Activated T-cell treated with anti-CD3 and anti-CD28 coated beads, Interleukin-2, amount 50 U/mL, for 72 hours (primary cell): Measurements from ENCODE around the gene TCEAL7. TPM values are rescaled to one million over a fixed set of nuclear protein-coding genes. Genes with fewer than 3 reads are reported as not detected.
"Not testable (repeated sequence)": the region's sequence is repeated elsewhere in the genome, so short reads cannot be mapped to it uniquely, and the experiment has no call there.

Experiments used
- ATAC-seq, 2 donors: fragments of 150-1000 bp; cut with Tn5 transposase; replicated peaks in 1 of 2; 2 replicates each; pipeline ENCODE4 v1.10.0; 2021; ENCODE audit warnings: moderate library complexity in 2 of 2, mild to moderate bottlenecking in 1 of 2
- DNase-seq, 2 donors: peaks; one replicate each; pipeline ENCODE4 v3.0.0; 2021 to 2022; ENCODE audit warnings: mixed read lengths in 1 of 2
- H3K27ac Mint-ChIP-seq: one replicate; pipeline ENCODE4 v1.8.0; 2022; ENCODE audit warnings: mild to moderate bottlenecking, moderate library complexity, mixed read lengths
- H3K27me3 Mint-ChIP-seq: one replicate; pipeline ENCODE4 v1.8.0; 2022; ENCODE audit warnings: low read depth, mixed read lengths
- H3K36me3 Mint-ChIP-seq, 2 donors: one replicate each; pipeline ENCODE4 v1.8.0; 2022; ENCODE audit warnings: mixed read lengths in 2 of 2, mild to moderate bottlenecking in 1 of 2; ENCODE audit not compliant: insufficient read depth in 2 of 2
- H3K4me1 Mint-ChIP-seq: one replicate; pipeline ENCODE4 v1.8.0; 2022; ENCODE audit warnings: low read depth, mixed read lengths
- H3K4me3 Mint-ChIP-seq, 2 donors: one replicate each; pipeline ENCODE4 v1.8.0; 2022; ENCODE audit warnings: mild to moderate bottlenecking in 2 of 2, mixed read lengths in 2 of 2, moderate library complexity in 2 of 2
- H3K9me3 Mint-ChIP-seq, 2 donors: one replicate each; pipeline ENCODE4 v1.8.0; 2022; ENCODE audit warnings: mixed read lengths in 2 of 2
- total RNA-seq, 2 donors: library from RNA; stranded (reverse); gene quantifications; one replicate each; pipeline ENCODE4 v1.2.3, GENCODE V29; 2022

TCEAL7 gene, protein sequence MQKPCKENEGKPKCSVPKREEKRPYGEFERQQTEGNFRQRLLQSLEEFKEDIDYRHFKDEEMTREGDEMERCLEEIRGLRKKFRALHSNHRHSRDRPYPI
- not detected for total RNA-seq

GRCh38 chrX:103329991-103330390 lies at the start of gene TCEAL7:
Gene TCEAL7, plus strand, starts transcription at chrX:103330239. Its CDS starts 1,165 bp downstream, at chrX:103331404.
- DNase-seq (no peak), ATAC-seq (no peak)
- H3K36me3 Mint-ChIP-seq, result no peaks in the 10 kb centered on the region
- no peaks in the 10 kb centered on the region for H3K9me3 Mint-ChIP-seq
- no peak within 1 kb of the TSS for H3K27ac Mint-ChIP-seq
- no peaks in the 10 kb centered on the region for H3K4me1 Mint-ChIP-seq
- peak within 1 kb of the TSS in 1 of 2 donors; percentile 35 for H3K4me3 Mint-ChIP-seq
- H3K27me3 Mint-ChIP-seq, result peaks cover 54% of the 10 kb centered on the region

DNA sequence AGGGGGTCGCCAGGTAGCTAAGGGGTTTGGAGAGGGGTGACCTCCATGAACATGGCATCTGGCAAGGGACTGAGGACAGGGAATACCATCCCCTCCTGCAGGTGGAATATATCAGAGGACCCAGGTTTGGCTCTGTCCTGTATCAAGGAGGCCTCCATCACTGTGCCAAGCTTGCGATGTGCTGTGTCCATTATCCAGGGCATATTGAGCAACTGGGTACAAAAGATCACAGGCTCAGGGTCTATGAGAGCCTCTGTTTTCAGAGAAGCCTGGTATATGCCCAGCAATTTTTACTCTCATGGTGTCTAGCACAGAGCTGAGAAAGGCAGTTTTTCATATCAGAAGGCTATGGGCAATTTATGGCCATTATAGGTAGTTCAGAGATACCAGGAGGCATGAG lies 36.9 kb upstream of the TCEAL7 start:
- H3K27me3 Mint-ChIP-seq, result peaks cover 37% of the 10 kb centered on the region

GRCh38 chrX:103304705-103305104 lies 25.3 kb upstream of the TCEAL7 start:
- peaks cover 0 to 5% of the 10 kb centered on the region in 2 donors for H3K9me3 Mint-ChIP-seq
- no peaks in the 10 kb centered on the region for H3K4me1 Mint-ChIP-seq
- H3K27me3 Mint-ChIP-seq, result peaks cover 15% of the 10 kb centered on the region
- H3K36me3 Mint-ChIP-seq, result peaks cover 0 to 3% of the 10 kb centered on the region in 2 donors
- H3K4me3 Mint-ChIP-seq, result peak overlapping the region in 1 of 2 donors; percentile 12
- no peak for DNase-seq
- no peak for ATAC-seq
- no peak overlapping the region for H3K27ac Mint-ChIP-seq

More for the DNA sequence above, 36.9 kb upstream of the TCEAL7 start:
- DNase-seq, result no peak
- ATAC-seq, result no peak
- H3K4me3 Mint-ChIP-seq, result no peak overlapping the region
- H3K9me3 Mint-ChIP-seq, result no peaks in the 10 kb centered on the region
- no peak overlapping the region for H3K27ac Mint-ChIP-seq
- H3K4me1 Mint-ChIP-seq, result no peaks in the 10 kb centered on the region
- no peaks in the 10 kb centered on the region for H3K36me3 Mint-ChIP-seq

DNA sequence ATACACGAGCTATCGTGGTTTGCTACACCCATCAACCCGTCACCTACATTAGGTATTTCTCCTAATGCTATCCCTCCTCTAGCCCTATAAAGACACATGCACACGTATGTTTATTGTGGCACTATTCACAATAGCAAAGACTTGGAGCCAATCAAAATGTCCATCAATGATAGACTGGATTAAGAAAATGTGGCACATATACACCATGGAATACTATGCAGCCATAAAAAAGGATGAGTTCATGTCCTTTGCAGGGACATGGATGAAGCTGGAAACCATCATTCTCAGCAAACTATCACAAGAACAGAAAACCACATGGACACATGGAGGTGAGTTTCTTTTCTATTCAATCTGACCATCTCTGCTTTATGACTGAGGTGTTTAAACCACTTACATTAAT lies 24.4 kb upstream of the TCEAL7 start:
- not testable (repeated sequence) for H3K36me3 Mint-ChIP-seq, H3K4me1 Mint-ChIP-seq, H3K9me3 Mint-ChIP-seq, H3K27ac Mint-ChIP-seq, ATAC-seq, DNase-seq, H3K4me3 Mint-ChIP-seq
- peaks cover 15% of the 10 kb centered on the region for H3K27me3 Mint-ChIP-seq

DNA sequence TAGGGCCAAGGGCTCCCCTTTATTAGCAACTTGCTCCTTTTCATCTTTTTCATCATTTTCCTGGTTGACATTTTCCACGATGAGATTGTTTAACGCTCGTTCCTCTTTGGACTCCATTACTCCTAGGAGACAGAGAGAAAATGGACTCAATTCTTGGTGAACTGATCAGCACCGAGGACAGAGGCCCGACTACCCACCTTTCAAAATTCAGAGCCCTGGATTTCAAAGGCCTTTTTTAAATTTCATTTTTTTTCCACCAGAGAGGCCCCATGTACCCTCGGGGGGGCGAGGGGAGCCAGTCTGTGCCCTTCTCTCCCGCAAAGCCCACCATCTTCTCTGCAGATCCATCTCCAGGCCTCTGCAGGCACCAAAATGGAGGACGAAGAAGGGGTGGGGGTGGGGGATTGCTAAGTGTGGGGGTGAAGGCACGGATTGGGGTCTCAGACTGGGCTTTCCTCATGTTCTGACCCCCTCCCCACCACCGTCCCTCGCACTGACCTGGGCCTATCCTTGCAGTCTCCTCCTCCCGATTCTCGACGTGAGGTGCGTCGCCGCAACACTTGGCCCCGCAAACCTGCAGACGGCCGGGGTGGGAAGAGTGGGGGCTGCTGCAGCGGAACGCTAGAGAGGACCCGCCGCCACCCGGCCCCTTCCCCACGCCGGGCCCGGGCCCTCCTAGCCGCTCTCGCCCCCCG lies 20.0 kb upstream of the TCEAL7 start:
- Mint-ChIP-seq H3K9me3 (peaks cover 0 to 5% of the 10 kb centered on the region in 2 donors), H3K36me3 (peaks cover 0 to 3% of the 10 kb centered on the region in 2 donors), H3K4me1 (no peaks in the 10 kb centered on the region), H3K27me3 (peaks cover 21% of the 10 kb centered on the region), H3K4me3 (peak overlapping the region; percentile 65 to 80), H3K27ac (no peak overlapping the region)
- ATAC-seq, result peak; percentile 18 to 22
- DNase-seq, result no peak

GRCh38 chrX:103310555-103311398 lies 19.3 kb upstream of the TCEAL7 start, which contains the start of gene BEX2:
Gene BEX2, minus strand, starts transcription at chrX:103310990. Its CDS starts 1,014 bp downstream, at chrX:103309976.
- Mint-ChIP-seq H3K4me1 (no peaks in the 10 kb centered on the region), H3K4me3 (peak within 1 kb of the TSS; percentile 77 to 80), H3K27me3 (peaks cover 20% of the 10 kb centered on the region), H3K9me3 (peaks cover 0 to 4% of the 10 kb centered on the region in 2 donors), H3K36me3 (peaks cover 0 to 3% of the 10 kb centered on the region in 2 donors), H3K27ac (no peak within 1 kb of the TSS)
- peak; percentile 99 to 100 for ATAC-seq
- DNase-seq, result peak; percentile 85 to 88

GRCh38 chrX:103311399-103311780 lies 18.6 kb upstream of the TCEAL7 start:
- Mint-ChIP-seq H3K4me1 (no peaks in the 10 kb centered on the region), H3K36me3 (peaks cover 0 to 3% of the 10 kb centered on the region in 2 donors), H3K4me3 (peak overlapping the region; percentile 77 to 80), H3K9me3 (no peaks in the 10 kb centered on the region), H3K27me3 (peaks cover 14% of the 10 kb centered on the region), H3K27ac (no peak overlapping the region)
- DNase-seq (no peak), ATAC-seq (no peak)

DNA sequence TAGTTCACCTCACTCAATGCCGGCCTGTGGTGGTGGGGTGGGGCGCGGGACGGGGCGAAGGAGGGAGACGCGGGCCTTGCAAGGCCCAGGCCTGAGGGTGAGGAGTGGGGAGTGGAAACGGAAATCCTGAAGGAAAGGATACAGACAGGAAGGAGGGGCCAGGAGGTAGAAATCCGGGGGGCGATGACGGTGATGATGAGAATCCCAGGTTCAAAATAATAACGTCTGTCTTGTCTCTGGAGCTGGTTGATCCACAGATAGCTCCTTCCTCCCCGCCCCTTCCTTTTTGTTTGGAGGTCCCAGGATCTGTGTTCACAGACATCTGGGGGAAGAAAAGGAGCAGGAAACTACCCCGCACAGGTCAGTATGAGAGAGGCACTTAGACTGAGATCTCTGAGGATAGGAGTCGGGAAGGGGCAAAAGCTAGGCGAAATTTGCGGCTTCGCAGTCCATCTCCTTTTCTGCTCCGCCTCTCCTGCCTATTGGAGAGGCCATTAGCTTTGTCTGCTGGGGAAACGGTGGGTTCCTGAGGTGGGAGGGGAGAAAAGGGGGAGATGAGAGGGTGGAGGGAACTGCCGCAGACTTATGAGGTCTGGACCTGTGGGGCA lies 746 bp downstream of the TCEAL7 start:
- no peak overlapping the region for H3K4me3 Mint-ChIP-seq
- H3K9me3 Mint-ChIP-seq, result no peaks in the 10 kb centered on the region
- no peaks in the 10 kb centered on the region for H3K4me1 Mint-ChIP-seq
- ATAC-seq (no peak), DNase-seq (no peak)
- H3K36me3 Mint-ChIP-seq, result no peaks in the 10 kb centered on the region
- H3K27ac Mint-ChIP-seq, result no peak overlapping the region
- H3K27me3 Mint-ChIP-seq, result peaks cover 53% of the 10 kb centered on the region

DNA sequence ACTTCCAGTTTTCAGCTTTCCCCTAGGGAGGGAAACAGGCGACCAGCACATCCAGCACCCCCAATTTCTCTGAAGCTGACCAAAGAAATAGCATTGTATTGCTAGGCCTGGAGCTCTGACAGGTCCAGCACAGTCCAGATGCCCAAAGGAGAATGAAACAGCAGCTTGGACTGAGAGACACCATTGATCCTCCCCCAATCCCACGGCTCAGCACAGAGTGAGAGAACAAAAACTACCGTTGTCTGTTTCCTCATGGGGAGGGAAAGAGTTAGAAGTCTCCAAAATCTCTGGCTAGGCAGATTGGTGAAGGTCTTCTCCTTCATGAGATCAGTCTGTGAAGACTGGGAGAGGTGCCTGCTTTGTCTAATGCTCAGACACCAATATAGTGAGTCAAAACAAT lies 8.6 kb downstream of the TCEAL7 start:
- Mint-ChIP-seq H3K4me1 (no peaks in the 10 kb centered on the region), H3K27me3 (peaks cover 27% of the 10 kb centered on the region), H3K27ac (no peak overlapping the region), H3K4me3 (no peak overlapping the region), H3K9me3 (no peaks in the 10 kb centered on the region), H3K36me3 (no peaks in the 10 kb centered on the region)
- ATAC-seq (no peak), DNase-seq (no peak)

DNA sequence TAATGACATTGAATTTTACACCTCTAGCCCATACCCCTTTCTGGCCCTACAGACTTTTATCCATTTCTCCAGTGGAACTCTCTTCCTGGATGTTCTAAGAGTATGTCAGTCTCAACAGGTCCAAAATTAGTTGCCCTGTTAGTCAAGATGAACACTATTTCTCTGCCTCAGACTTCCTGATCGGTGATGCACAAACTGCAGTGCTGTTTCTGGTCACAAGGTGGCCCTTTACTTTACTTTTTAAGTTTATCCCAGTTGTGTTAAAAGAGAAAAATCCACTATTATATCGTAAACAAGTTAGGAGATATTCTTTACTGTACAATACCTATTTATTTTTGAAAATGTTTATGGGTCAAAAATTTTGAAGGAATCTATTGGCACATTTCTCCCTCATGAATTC lies 13.1 kb downstream of the TCEAL7 start:
- peaks cover 21% of the 10 kb centered on the region for H3K27me3 Mint-ChIP-seq
- ATAC-seq, result peak in 1 of 2 donors; percentile 47
- no peaks in the 10 kb centered on the region for H3K36me3 Mint-ChIP-seq
- H3K4me1 Mint-ChIP-seq, result no peaks in the 10 kb centered on the region
- no peaks in the 10 kb centered on the region for H3K9me3 Mint-ChIP-seq
- H3K4me3 Mint-ChIP-seq, result no peak overlapping the region
- no peak overlapping the region for H3K27ac Mint-ChIP-seq
- peak; percentile 13 to 44 for DNase-seq

DNA sequence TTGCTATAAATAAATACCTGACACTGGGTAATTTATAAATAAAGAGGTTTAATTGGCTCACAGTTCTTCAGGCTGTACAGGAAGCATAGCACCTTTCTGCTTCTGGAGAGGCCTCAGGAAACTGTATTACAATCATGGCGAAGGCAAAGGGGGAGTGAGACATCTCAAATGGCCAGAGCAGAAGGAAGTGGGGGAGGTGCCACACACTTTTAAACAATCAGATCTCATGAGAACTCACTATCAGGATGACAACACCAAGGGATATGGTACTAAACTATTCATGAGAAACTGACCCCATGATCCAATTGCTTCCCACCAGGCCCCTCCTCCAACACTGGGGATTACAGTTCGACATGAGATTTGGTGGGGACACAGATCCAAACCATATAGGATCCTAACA lies 14.6 kb downstream of the TCEAL7 start:
- Mint-ChIP-seq H3K27ac (no peak overlapping the region), H3K36me3 (no peaks in the 10 kb centered on the region), H3K9me3 (no peaks in the 10 kb centered on the region), H3K27me3 (peaks cover 32% of the 10 kb centered on the region), H3K4me3 (no peak overlapping the region), H3K4me1 (no peaks in the 10 kb centered on the region)
- DNase-seq (no peak), ATAC-seq (no peak)

DNA sequence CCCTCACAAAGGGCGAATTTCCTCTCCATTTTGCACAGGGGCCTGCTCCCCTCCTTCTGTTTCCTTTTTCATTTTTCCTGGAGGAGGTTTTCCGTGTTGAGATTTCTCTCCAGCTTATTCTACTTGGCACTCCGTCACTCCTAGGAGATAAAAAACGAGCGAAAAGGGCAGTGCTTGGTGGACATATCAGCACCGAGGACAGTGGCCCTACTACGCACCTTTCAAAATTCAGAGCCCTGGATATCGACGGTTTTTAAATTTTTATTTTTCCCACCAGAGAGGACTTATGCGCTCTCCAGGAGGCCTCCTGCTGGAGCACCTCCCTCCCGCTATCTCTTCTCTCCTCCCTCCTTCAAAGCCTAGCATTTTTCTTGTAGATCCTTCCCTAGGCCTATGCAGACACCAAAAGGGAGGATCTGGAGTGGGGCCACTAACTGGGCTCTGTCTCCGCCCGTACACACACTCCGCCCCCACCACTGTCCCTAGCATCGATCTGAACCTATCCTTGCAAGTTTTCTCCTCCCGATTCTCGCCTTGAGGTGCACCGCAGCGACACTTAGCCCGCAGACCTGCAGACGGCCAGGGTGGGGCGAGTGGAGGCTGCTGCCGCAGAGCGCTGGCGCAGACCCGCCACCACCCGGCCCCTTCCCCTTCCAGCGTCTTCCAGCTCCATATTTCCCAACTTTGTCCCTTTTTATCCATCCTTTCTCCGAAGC lies 17.8 kb downstream of the TCEAL7 start:
- DNase-seq, result no peak
- ATAC-seq, result no peak
- Mint-ChIP-seq H3K27me3 (peaks cover 18% of the 10 kb centered on the region), H3K4me1 (no peaks in the 10 kb centered on the region), H3K4me3 (no peak overlapping the region), H3K36me3 (no peaks in the 10 kb centered on the region), H3K9me3 (no peaks in the 10 kb centered on the region), H3K27ac (no peak overlapping the region)
